ENCODE results near the gene NPR2. TPM values are rescaled to one million over a fixed set of nuclear protein-coding genes. Genes with fewer than 3 reads are reported as not detected.

NPR2 gene
- total RNA-seq (2013): 0.04 TPM
- polyA plus RNA-seq: under 1 TPM in 1 of 3 donors, not detected in 2; 0.48 TPM
- polyA minus RNA-seq: not detected in 2 replicates
- 0.20 to 2.7 (median 0.49) reads per million in 11 experiments for total RNA-seq

DNA sequence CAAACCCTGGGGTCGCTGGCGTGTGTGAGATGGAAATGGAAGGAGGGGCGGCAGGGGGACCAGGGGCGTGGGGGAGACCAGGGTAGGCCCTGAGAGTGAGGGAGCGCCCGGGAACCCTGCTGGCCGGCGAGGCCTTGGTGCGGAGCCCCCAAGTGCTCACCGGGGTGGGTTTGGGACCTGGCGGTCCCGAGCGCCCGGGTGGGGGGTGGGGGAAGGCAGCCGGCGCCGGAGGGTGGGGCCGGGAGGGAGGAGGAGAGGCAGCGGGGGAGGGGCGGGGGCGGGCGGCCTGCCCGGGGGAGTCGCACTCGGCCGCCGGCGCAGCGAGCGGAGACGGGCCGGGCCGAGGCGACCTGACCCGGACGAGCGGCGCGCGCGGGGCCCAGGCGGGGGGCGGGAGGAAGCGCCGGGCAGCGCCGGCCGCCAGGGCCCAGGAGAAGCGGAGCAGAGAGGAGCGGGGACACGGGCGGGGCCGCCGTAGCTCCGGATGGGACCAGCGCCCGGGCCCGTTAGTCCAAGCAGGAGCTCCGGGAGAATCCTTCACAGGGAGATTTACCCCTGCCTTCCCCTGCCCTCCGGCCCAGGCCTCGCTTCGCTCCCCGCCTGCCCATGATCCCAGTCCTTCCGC lies at the start of gene NPR2:
NPR2 (plus strand) TSS at position 295 of the 625 bp plus-strand sequence. CDS start 818 bp downstream, outside the sequence.
- no peaks in the 10 kb centered on the region for H4K20me1 ChIP-seq (ENCODE audit: insufficient read depth, low read length)
- H3K4me1 ChIP-seq (ENCODE audit: control insufficient read depth in 1 of 2, insufficient read depth in 2 of 2, low read length in 2 of 2): no peaks in the 10 kb centered on the region
- DNase-seq: no peak
- H3K27ac ChIP-seq (ENCODE audit: low read depth in 1 of 2, low read length in 2 of 2): no peak within 1 kb of the TSS
- H3K79me2 ChIP-seq (ENCODE audit: insufficient read depth, low read length): no peaks in the 10 kb centered on the region
- H3K4me2 ChIP-seq (replicated peaks; ENCODE audit: extremely low read depth, low read length, poor library complexity, severe bottlenecking): peak within 1 kb of the TSS; percentile 35
- TF ChIP-seq, protein P1, sequence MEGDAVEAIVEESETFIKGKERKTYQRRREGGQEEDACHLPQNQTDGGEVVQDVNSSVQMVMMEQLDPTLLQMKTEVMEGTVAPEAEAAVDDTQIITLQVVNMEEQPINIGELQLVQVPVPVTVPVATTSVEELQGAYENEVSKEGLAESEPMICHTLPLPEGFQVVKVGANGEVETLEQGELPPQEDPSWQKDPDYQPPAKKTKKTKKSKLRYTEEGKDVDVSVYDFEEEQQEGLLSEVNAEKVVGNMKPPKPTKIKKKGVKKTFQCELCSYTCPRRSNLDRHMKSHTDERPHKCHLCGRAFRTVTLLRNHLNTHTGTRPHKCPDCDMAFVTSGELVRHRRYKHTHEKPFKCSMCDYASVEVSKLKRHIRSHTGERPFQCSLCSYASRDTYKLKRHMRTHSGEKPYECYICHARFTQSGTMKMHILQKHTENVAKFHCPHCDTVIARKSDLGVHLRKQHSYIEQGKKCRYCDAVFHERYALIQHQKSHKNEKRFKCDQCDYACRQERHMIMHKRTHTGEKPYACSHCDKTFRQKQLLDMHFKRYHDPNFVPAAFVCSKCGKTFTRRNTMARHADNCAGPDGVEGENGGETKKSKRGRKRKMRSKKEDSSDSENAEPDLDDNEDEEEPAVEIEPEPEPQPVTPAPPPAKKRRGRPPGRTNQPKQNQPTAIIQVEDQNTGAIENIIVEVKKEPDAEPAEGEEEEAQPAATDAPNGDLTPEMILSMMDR (IDR thresholded peaks at IDR 0.05): no peak
- WGBS (ENCODE audit: insufficient coverage): 28% methylated on average over 42 of the region's 64 CpGs
- intact Hi-C loops (cut with micrococcal nuclease): loop anchor here in 1 of 2 donors (5.0 kb wide), 1 partner anchor 91 kb away; no protein-coding TSS in a partner anchor
- H3K4me1 Mint-ChIP-seq: peaks cover 11% of the 10 kb centered on the region
- H3K9me3 Mint-ChIP-seq: peaks cover 0 to 4% (median 0%) of the 10 kb centered on the region in 7 donors
- H3K27me3 ChIP-seq (ENCODE audit: control insufficient read depth in 2 of 2, insufficient read depth in 2 of 2, low read length in 2 of 2): peaks cover 0 to 13% of the 10 kb centered on the region in 2 donors
- H3K36me3 Mint-ChIP-seq: peaks cover 0 to 1% of the 10 kb centered on the region in 2 donors
- H3K27ac Mint-ChIP-seq: no peak within 1 kb of the TSS
- H3K4me3 Mint-ChIP-seq: peak within 1 kb of the TSS; percentile 34 to 74
- H3K9me3 ChIP-seq (replicated peaks in 1 of 2; ENCODE audit: control insufficient read depth in 1 of 2, insufficient read depth in 1 of 2, low read length in 2 of 2): no peaks in the 10 kb centered on the region
- peak within 1 kb of the TSS; percentile 46 for H2AFZ ChIP-seq (ENCODE audit: insufficient read depth, low read depth, low read length, poor library complexity, severe bottlenecking)
- H3K27me3 Mint-ChIP-seq (ENCODE audit: low read depth in 3 of 3): peaks cover 15 to 23% (median 15%) of the 10 kb centered on the region in 3 donors
- no peaks in the 10 kb centered on the region for H3K36me3 ChIP-seq (replicated peaks in 1 of 2; ENCODE audit: control insufficient read depth in 1 of 2, insufficient read depth in 2 of 2, low read length in 2 of 2)
- no peak within 1 kb of the TSS for H3K4me3 ChIP-seq (replicated peaks in 1 of 3; ENCODE audit: low read depth in 2 of 3, low read length in 3 of 3)
- H3K9ac ChIP-seq (ENCODE audit: insufficient read depth, low read length, poor library complexity, severe bottlenecking): no peak within 1 kb of the TSS

DNA sequence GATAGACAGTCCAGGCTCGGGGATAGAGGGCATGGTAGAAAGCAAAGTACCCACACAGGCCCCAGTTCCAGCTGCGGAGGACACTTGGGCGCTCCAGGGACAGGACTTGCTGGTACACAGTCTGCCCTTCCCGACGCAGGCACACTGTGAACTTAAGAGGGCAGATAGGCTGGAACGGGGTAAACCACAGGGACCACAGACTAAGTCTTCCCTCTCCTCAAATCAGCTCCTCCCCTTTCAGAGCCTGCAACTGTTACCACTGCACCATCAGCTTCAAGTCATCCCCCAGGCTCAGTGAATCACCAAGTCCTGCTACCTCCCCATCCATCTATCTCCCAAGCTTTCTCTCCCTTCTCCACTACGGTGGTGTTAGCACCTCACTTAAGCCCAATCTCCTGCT lies 49.7 kb upstream of the NPR2 start:
- H3K4me2 ChIP-seq (replicated peaks; ENCODE audit: extremely low read depth, low read length, poor library complexity, severe bottlenecking): no peak overlapping the region
- Mint-ChIP-seq H3K4me3 (no peak overlapping the region), H3K27ac (peak overlapping the region in 2 of 7 donors; percentile 2 to 27), H3K36me3 (peaks cover 84 to 93% of the 10 kb centered on the region in 2 donors), H3K4me1 (peaks cover 32% of the 10 kb centered on the region), H3K27me3 (ENCODE audit: low read depth in 3 of 3) (peaks cover 0 to 3% (median 1%) of the 10 kb centered on the region in 3 donors), H3K9me3 (peaks cover 0 to 2% (median 0%) of the 10 kb centered on the region in 7 donors)
- no peak overlapping the region for H3K4me3 ChIP-seq (replicated peaks in 1 of 3; ENCODE audit: low read depth in 2 of 3, low read length in 3 of 3)
- H3K27me3 ChIP-seq (ENCODE audit: control insufficient read depth in 2 of 2, insufficient read depth in 2 of 2, low read length in 2 of 2): no peaks in the 10 kb centered on the region
- H3K4me1 ChIP-seq (ENCODE audit: control insufficient read depth in 1 of 2, insufficient read depth in 2 of 2, low read length in 2 of 2): peaks cover 28 to 31% of the 10 kb centered on the region in 2 donors
- TF ChIP-seq, protein P1 (IDR thresholded peaks at IDR 0.05): no peak
- no peak overlapping the region for H3K9ac ChIP-seq (ENCODE audit: insufficient read depth, low read length, poor library complexity, severe bottlenecking)
- H3K9me3 ChIP-seq (replicated peaks in 1 of 2; ENCODE audit: control insufficient read depth in 1 of 2, insufficient read depth in 1 of 2, low read length in 2 of 2): no peaks in the 10 kb centered on the region
- peaks cover 68 to 80% of the 10 kb centered on the region in 2 donors for H3K36me3 ChIP-seq (replicated peaks in 1 of 2; ENCODE audit: control insufficient read depth in 1 of 2, insufficient read depth in 2 of 2, low read length in 2 of 2)
- peaks cover 96% of the 10 kb centered on the region for H4K20me1 ChIP-seq (ENCODE audit: insufficient read depth, low read length)
- intact Hi-C loops (cut with micrococcal nuclease): no loop called here
- WGBS (ENCODE audit: insufficient coverage): 75% methylated on average over 7 of the region's 7 CpGs
- peaks cover 33% of the 10 kb centered on the region for H3K79me2 ChIP-seq (ENCODE audit: insufficient read depth, low read length)
- H2AFZ ChIP-seq (ENCODE audit: insufficient read depth, low read depth, low read length, poor library complexity, severe bottlenecking): no peak overlapping the region
- no peak overlapping the region for H3K27ac ChIP-seq (ENCODE audit: low read depth in 1 of 2, low read length in 2 of 2)
- no peak for DNase-seq

Measured in CD14-positive monocyte (primary cell).